Mucosa of descending colon (tissue), 3 donors: ENCODE results near the gene USP14. TPM values are rescaled to one million over a fixed set of nuclear protein-coding genes. Genes with fewer than 3 reads are reported as not detected.

Experiments
- ATAC-seq: fragments of 200-7000 bp; cut with Tn5 transposase; one replicate; pipeline ENCODE4 v1.9.1; 2020; ENCODE audit warnings: mild to moderate bottlenecking, moderate library complexity
- DNase-seq, 3 donors: peaks; one replicate each; pipeline ENCODE4 v3.0.0-alpha.2; 2020
- H3K36me3 ChIP-seq: fragments of 200-600 bp; one replicate; pipeline ENCODE4 v1.8.0; 2021; ENCODE audit warnings: low read depth, mild to moderate bottlenecking
- H3K4me1 ChIP-seq: fragments of 200-600 bp; one replicate; pipeline ENCODE4 v1.8.0; 2021; ENCODE audit warnings: low read depth, mild to moderate bottlenecking
- H3K4me3 ChIP-seq: fragments of 200-600 bp; one replicate; pipeline ENCODE4 v1.8.0; 2021; ENCODE audit warnings: mild to moderate bottlenecking
- H3K9me3 ChIP-seq: fragments of 200-600 bp; one replicate; pipeline ENCODE4 v1.8.0; 2021; ENCODE audit warnings: mild to moderate bottlenecking
- intact Hi-C, 2 donors: fragments of 100-400 bp; cut with DNase I in 1 of 2; cut with micrococcal nuclease in 1 of 2; formaldehyde crosslinking; loops; one replicate each; pipeline versions ENCODE4 v1.11.0 to v1.11.1; 2022; cut with DNase I, micrococcal nuclease
- total RNA-seq, 3 donors: library from RNA; stranded (reverse); fragmentation: NEBNext Ultra II Directional in 2 of 3; extraction: Animal tissue kit (Norgen Biotek cat#: 25700) in 2 of 3; gene quantifications; one replicate each; pipeline versions ENCODE4 v1.2.1 to v1.2.4, GENCODE V29; 2021 to 2023
- TF ChIP-seq, protein P1 (sequence below): fragments of 200-600 bp; IDR thresholded peaks from one replicate; pipeline ENCODE4 v1.8.0; 2022; ENCODE audit warnings: antibody characterized with exemption, mild to moderate bottlenecking
- donor health status: DM: no; HTN: no; CAD: no; lungs with moderate emphysema.
- donor health status: DM: no; HTN: no; CAD: no.
- donor health status: DM: no; HTN: yes; CAD: no.

The USP14 gene
- total RNA-seq, 3 donors from 2014 or later: 25.5 to 47.6 (median 38.2) TPM

DNA sequence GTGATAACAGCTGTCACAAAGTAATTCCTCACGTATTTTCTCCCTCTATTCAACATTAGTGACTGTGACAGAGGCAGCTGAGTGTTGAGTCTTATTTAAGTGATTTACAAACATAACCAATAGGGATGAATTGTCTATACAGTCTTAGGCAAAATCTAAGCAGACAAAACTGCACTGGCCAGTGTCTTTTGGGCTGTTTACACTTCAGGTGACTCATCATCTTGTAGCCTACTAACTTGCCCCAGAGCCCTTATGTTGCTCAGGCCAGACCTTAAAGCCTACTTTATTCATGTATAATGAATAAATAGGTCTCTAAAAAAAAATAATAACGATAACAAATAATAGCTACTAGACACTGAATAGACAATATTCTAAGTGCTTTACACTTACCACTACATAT, 92.3 kb downstream of the USP14 start:
- DNase-seq (no peak), ATAC-seq (no peak)

DNA sequence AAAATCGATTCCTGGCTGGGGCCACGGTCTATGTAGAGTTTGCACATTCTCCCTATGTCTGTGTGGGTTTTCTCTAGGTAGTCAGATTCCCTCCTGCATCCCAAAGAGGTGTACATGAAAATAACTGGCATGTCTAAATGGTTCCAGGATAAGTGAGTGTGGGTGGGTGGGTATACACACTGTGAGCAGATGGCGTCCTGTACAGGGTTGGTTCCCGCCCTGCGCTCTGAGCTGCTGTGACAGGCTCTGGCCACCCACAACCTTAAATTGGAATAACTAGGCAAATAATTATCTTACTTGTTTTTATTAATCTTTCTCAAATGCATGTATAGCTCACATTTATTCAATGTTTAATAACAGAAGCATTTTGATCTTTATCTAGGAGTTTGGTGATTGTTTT, 93.2 kb downstream of the USP14 start:
- ATAC-seq: no peak
- TF ChIP-seq, protein P1, sequence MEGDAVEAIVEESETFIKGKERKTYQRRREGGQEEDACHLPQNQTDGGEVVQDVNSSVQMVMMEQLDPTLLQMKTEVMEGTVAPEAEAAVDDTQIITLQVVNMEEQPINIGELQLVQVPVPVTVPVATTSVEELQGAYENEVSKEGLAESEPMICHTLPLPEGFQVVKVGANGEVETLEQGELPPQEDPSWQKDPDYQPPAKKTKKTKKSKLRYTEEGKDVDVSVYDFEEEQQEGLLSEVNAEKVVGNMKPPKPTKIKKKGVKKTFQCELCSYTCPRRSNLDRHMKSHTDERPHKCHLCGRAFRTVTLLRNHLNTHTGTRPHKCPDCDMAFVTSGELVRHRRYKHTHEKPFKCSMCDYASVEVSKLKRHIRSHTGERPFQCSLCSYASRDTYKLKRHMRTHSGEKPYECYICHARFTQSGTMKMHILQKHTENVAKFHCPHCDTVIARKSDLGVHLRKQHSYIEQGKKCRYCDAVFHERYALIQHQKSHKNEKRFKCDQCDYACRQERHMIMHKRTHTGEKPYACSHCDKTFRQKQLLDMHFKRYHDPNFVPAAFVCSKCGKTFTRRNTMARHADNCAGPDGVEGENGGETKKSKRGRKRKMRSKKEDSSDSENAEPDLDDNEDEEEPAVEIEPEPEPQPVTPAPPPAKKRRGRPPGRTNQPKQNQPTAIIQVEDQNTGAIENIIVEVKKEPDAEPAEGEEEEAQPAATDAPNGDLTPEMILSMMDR: no peak
- Histone ChIP-seq H3K4me3 (no peak overlapping the region), H3K4me1 (no peaks in the 10 kb centered on the region), H3K36me3 (no peaks in the 10 kb centered on the region), H3K9me3 (no peaks in the 10 kb centered on the region)
- intact Hi-C loops: no loop called here
- no peak for DNase-seq

More for the DNA sequence above, 92.3 kb downstream of the USP14 start:
- Histone ChIP-seq H3K4me1 (no peaks in the 10 kb centered on the region), H3K4me3 (no peak overlapping the region), H3K9me3 (no peaks in the 10 kb centered on the region), H3K36me3 (no peaks in the 10 kb centered on the region)
- intact Hi-C loops: no loop called here
- TF ChIP-seq, protein P1: no peak

DNA sequence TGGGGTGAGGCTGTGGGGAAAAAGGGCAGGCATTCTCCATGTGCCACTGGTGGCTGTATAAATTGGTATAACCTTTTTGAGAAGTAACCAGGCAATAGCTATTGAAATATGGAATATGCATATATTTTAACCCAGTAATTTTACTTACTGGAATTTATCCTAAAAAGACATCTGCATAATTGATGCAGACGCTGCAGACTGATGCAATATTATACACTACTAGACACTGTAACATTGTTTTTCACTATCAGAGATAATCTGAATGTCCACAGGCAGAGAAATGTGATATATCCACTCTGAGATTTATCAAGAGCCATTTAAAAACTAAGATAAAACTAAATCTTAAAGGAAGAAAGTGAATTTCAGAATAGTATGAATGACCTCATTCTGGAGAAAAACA, 94.8 kb downstream of the USP14 start:
- intact Hi-C loops: no loop called here
- ATAC-seq (no peak), DNase-seq (no peak)
- no peaks in the 10 kb centered on the region for H3K4me1 ChIP-seq
- H3K4me3 ChIP-seq: no peak overlapping the region
- TF ChIP-seq, protein P1: no peak
- H3K36me3 ChIP-seq: no peaks in the 10 kb centered on the region
- H3K9me3 ChIP-seq: no peaks in the 10 kb centered on the region

DNA sequence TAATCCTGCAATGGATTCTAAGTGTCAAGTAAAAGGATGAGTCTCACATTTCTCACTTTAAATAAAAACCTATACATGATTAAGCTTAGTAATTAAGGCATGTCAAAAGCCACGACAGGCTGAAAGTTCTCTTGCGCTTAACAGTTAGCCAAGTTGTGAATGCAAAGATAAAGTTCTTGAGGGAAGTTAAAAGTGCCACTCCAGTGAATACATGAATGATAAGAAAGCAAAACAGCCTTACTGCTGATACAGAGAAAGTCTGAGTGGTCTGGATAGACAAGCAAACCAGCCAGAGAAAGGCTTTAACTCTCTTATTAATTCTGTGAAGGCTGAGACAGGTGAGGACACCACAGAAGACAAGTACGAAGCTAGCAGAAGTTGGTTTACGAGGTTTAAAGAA, 96.8 kb downstream of the USP14 start:
- no peak overlapping the region for H3K4me3 ChIP-seq
- no peaks in the 10 kb centered on the region for H3K9me3 ChIP-seq
- TF ChIP-seq, protein P1: no peak
- ATAC-seq (no peak), DNase-seq (no peak)
- H3K4me1 ChIP-seq: no peaks in the 10 kb centered on the region
- no peaks in the 10 kb centered on the region for H3K36me3 ChIP-seq
- intact Hi-C loops: no loop called here

DNA sequence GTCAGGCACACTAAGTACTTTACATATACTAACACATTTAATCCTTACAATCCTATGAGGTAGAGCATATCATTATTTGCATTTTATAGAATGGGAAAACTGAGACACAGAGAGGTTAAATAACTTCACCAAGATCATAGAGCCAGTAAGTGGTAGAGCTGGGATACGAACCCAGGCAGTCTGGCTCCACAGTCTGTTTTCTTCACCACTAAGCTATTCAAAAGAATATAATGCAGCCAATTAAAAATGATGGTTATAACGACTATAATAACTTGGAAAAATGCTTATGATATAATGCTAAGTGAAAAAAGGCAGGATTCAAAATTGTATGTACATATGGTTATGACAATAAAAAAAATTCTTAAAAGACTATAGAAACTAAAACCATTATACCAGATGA, 102.2 kb downstream of the USP14 start:
- ATAC-seq (no peak), DNase-seq (no peak)
- H3K9me3 ChIP-seq: no peaks in the 10 kb centered on the region
- H3K36me3 ChIP-seq: no peaks in the 10 kb centered on the region
- no peak overlapping the region for H3K4me3 ChIP-seq
- intact Hi-C loops: no loop called here
- no peaks in the 10 kb centered on the region for H3K4me1 ChIP-seq
- TF ChIP-seq, protein P1: no peak

DNA sequence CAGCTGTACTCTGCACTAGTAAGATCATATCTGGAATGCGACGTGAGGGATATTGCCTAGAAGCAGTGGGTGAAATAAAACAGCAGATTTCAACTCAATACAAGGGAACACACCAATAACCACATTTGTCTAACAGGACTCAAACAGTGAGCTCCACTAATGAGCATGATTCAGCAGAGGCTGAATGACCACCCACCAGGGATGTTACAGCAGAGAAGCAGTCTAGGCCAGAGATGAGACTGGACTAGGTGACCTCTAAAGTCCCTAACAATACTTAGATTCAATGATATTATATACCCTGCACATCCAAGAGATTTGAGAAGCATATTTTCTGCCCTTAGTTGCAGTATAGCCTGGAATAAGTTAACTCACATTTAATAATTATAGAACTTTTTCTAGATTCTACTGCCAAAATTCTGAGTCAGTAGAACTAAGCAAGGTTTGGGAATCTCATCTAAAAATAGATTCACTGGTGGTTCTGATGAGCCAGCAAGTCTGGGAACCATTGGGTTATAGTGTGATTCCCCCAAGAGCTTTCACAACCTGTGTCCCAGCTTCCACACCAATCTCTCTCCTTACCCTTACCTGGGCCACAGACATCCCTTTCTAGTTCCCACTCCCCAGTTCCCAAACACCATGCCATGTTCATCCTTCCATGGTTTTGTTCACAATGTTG, 103.2 kb downstream of the USP14 start:
- ATAC-seq (no peak), DNase-seq (no peak)
- H3K9me3 ChIP-seq: no peaks in the 10 kb centered on the region
- TF ChIP-seq, protein P1: no peak
- no peak overlapping the region for H3K4me3 ChIP-seq
- no peaks in the 10 kb centered on the region for H3K36me3 ChIP-seq
- intact Hi-C loops: no loop called here
- H3K4me1 ChIP-seq: no peaks in the 10 kb centered on the region
